CD14-positive monocyte (primary cell): ENCODE measurements around the gene IFNW1. TPM values are rescaled to one million over a fixed set of nuclear protein-coding genes. Genes with fewer than 3 reads are reported as not detected.
"Not testable (repeated sequence)": the region's sequence is repeated elsewhere in the genome, so short reads cannot be mapped to it uniquely, and the experiment has no call there.

ENCODE experiments used
- DNase-seq, 3 donors: peaks; one replicate each; pipeline ENCODE4 v3.0.0-alpha.2; 2011 to 2022
- H2AFZ ChIP-seq: 2 replicates; pipeline ENCODE4 v1.6.0; 2012; ENCODE audit warnings: mild to moderate bottlenecking, low read depth, low read length, inconsistent platforms; ENCODE audit not compliant: insufficient read depth, poor library complexity, severe bottlenecking
- H3K27ac ChIP-seq, 2 donors: 1 replicate in 1 of 2; 2 replicates in 1 of 2; pipeline ENCODE4 v1.5.1; 2012 to 2013; ENCODE audit warnings: low read length in 2 of 2, control low read depth in 1 of 2, inconsistent platforms in 1 of 2, low read depth in 1 of 2, mild to moderate bottlenecking in 1 of 2
- H3K27me3 ChIP-seq, 2 donors: one replicate each; pipeline versions ENCODE4 v1.6.0 to v1.6.1; 2011 to 2013; ENCODE audit warnings: low read length in 2 of 2; ENCODE audit not compliant: control insufficient read depth in 2 of 2, insufficient read depth in 2 of 2
- H3K36me3 ChIP-seq, 2 donors: replicated peaks in 1 of 2; 1 replicate in 1 of 2; 2 replicates in 1 of 2; pipeline versions ENCODE4 v1.5.1 to v1.6.1; 2012 to 2013; ENCODE audit warnings: low read length in 2 of 2, control low read depth in 1 of 2, inconsistent platforms in 1 of 2, mild to moderate bottlenecking in 1 of 2; ENCODE audit not compliant: insufficient read depth in 2 of 2, control insufficient read depth in 1 of 2
- H3K4me1 ChIP-seq, 2 donors: 1 replicate in 1 of 2; 2 replicates in 1 of 2; pipeline versions ENCODE4 v1.5.1 to v1.6.1; 2012 to 2013; ENCODE audit warnings: low read length in 2 of 2, control low read depth in 1 of 2, inconsistent platforms in 1 of 2, mild to moderate bottlenecking in 1 of 2, moderate library complexity in 1 of 2; ENCODE audit not compliant: insufficient read depth in 2 of 2, control insufficient read depth in 1 of 2
- H3K4me2 ChIP-seq: replicated peaks from 2 replicates; pipeline ENCODE3; 2012; ENCODE audit warnings: low read length, moderate library complexity, mild to moderate bottlenecking; ENCODE audit not compliant: poor library complexity, severe bottlenecking; ENCODE audit errors: extremely low read depth
- H3K4me3 ChIP-seq, 3 experiments: fragments of 200-600 bp in 1 of 3; sonication (generic) in 1 of 3; replicated peaks in 1 of 3; 1 replicate in 2 of 3; 2 replicates in 1 of 3; pipeline ENCODE4 v1.5.1; 2011 to 2013; ENCODE audit warnings: low read length in 3 of 3, mild to moderate bottlenecking in 3 of 3, control low read depth in 2 of 3, low read depth in 2 of 3, inconsistent platforms in 1 of 3, moderate library complexity in 1 of 3
- H3K79me2 ChIP-seq: 2 replicates; pipeline ENCODE4 v1.6.0; 2012; ENCODE audit warnings: mild to moderate bottlenecking, control low read depth, inconsistent platforms, low read length, moderate library complexity; ENCODE audit not compliant: insufficient read depth
- H3K9ac ChIP-seq: 2 replicates; pipeline ENCODE4 v1.6.0; 2017; ENCODE audit warnings: low read length, mild to moderate bottlenecking; ENCODE audit not compliant: insufficient read depth, poor library complexity, severe bottlenecking
- H3K9me3 ChIP-seq, 2 donors: replicated peaks in 1 of 2; 1 replicate in 1 of 2; 2 replicates in 1 of 2; pipeline versions ENCODE4 v1.5.1 to v1.6.1; 2012 to 2013; ENCODE audit warnings: low read length in 2 of 2, control low read depth in 1 of 2; ENCODE audit not compliant: control insufficient read depth in 1 of 2, insufficient read depth in 1 of 2
- H4K20me1 ChIP-seq: 2 replicates; pipeline ENCODE4 v1.6.0; 2012; ENCODE audit warnings: mild to moderate bottlenecking, low read length, control low read depth, moderate library complexity; ENCODE audit not compliant: insufficient read depth
- H3K27ac Mint-ChIP-seq, 7 donors: one replicate each; pipeline ENCODE4 v1.8.0; 2020; ENCODE audit warnings: mild to moderate bottlenecking in 7 of 7, mixed read lengths in 7 of 7, moderate library complexity in 6 of 7, inconsistent platforms in 2 of 7
- H3K27me3 Mint-ChIP-seq, 3 donors: one replicate each; pipeline ENCODE4 v1.8.0; 2021 to 2022; ENCODE audit warnings: low read depth in 3 of 3, mild to moderate bottlenecking in 3 of 3, mixed read lengths in 3 of 3, moderate library complexity in 3 of 3, inconsistent platforms in 1 of 3
- H3K36me3 Mint-ChIP-seq, 2 donors: one replicate each; pipeline ENCODE4 v1.8.0; 2020; ENCODE audit warnings: mixed read lengths in 2 of 2, inconsistent platforms in 1 of 2, mild to moderate bottlenecking in 1 of 2
- H3K4me1 Mint-ChIP-seq: one replicate; pipeline ENCODE4 v1.8.0; 2020; ENCODE audit warnings: mild to moderate bottlenecking, mixed read lengths
- H3K4me3 Mint-ChIP-seq, 2 donors: one replicate each; pipeline ENCODE4 v1.8.0; 2020; ENCODE audit warnings: mild to moderate bottlenecking in 2 of 2, mixed read lengths in 2 of 2, moderate library complexity in 1 of 2
- H3K9me3 Mint-ChIP-seq, 7 donors: one replicate each; pipeline ENCODE4 v1.8.0; 2020 to 2022; ENCODE audit warnings: mixed read lengths in 7 of 7, mild to moderate bottlenecking in 6 of 7, moderate library complexity in 6 of 7, inconsistent platforms in 2 of 7
- WGBS: methylation state at CpG from one replicate; pipeline ENCODE4 v1.1.5; 2013; ENCODE audit warnings: missing lambda C conversion rate; ENCODE audit not compliant: insufficient coverage; 5-methylcytosine and 5-hydroxymethylcytosine counted together
- intact Hi-C, 2 donors: fragments of 100-400 bp; cut with micrococcal nuclease; formaldehyde crosslinking; loops; one replicate each; pipeline versions ENCODE4 v1.15.0 to v1.15.1; 2023
- polyA plus RNA-seq, 3 donors: library from polyadenylated mRNA; depleted of rRNA in 1 of 3; unstranded in 2 of 3; stranded (reverse) in 1 of 3; fragments of 300-500 nt in 2 of 3; fragments of >200 nt in 1 of 3; fragmentation: Illumina TruSeq in 2 of 3; gene quantifications; 1 replicate in 2 of 3; 2 replicates in 1 of 3; pipeline ENCODE4 v1.2.3, GENCODE V29; 2012 to 2021
- TF ChIP-seq, protein P1 (sequence below): fragments of 200-600 bp; IDR thresholded peaks from one replicate; pipeline ENCODE4 v1.8.0; 2022; ENCODE audit warnings: antibody characterized with exemption, mild to moderate bottlenecking

IFNW1 gene
- polyA plus RNA-seq, 3 donors, result not detected

- peaks cover 0 to under 1% (median 0%) of the 10 kb centered on the region in 3 donors for H3K27me3 Mint-ChIP-seq
- no peaks in the 10 kb centered on the region for H3K9me3 ChIP-seq
- H3K4me2 ChIP-seq, result no peak overlapping the region
- H4K20me1 ChIP-seq, result no peaks in the 10 kb centered on the region
- WGBS, result no CpG with 5 or more reads among the region's 3 CpGs
- peaks cover 0 to 9% of the 10 kb centered on the region in 2 donors for H3K4me1 ChIP-seq
- H3K9ac ChIP-seq, result no peak overlapping the region
- DNase-seq, result no peak
- H3K9me3 Mint-ChIP-seq, result no peaks in the 10 kb centered on the region
- no peaks in the 10 kb centered on the region for H3K27me3 ChIP-seq
- H3K4me3 Mint-ChIP-seq, result no peak overlapping the region
- intact Hi-C loops, result no loop called here
- H3K27ac Mint-ChIP-seq, result no peak overlapping the region
- H3K4me3 ChIP-seq, result no peak overlapping the region
- TF ChIP-seq, protein P1, sequence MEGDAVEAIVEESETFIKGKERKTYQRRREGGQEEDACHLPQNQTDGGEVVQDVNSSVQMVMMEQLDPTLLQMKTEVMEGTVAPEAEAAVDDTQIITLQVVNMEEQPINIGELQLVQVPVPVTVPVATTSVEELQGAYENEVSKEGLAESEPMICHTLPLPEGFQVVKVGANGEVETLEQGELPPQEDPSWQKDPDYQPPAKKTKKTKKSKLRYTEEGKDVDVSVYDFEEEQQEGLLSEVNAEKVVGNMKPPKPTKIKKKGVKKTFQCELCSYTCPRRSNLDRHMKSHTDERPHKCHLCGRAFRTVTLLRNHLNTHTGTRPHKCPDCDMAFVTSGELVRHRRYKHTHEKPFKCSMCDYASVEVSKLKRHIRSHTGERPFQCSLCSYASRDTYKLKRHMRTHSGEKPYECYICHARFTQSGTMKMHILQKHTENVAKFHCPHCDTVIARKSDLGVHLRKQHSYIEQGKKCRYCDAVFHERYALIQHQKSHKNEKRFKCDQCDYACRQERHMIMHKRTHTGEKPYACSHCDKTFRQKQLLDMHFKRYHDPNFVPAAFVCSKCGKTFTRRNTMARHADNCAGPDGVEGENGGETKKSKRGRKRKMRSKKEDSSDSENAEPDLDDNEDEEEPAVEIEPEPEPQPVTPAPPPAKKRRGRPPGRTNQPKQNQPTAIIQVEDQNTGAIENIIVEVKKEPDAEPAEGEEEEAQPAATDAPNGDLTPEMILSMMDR, result no peak
- H3K36me3 Mint-ChIP-seq, result no peaks in the 10 kb centered on the region
- no peaks in the 10 kb centered on the region for H3K79me2 ChIP-seq
- peaks cover 10% of the 10 kb centered on the region for H3K4me1 Mint-ChIP-seq
- no peaks in the 10 kb centered on the region for H3K36me3 ChIP-seq
- no peak overlapping the region for H3K27ac ChIP-seq
- H2AFZ ChIP-seq, result no peak overlapping the region
Measured at GRCh38 chr9:21172156-21172555, 30.5 kb upstream of the IFNW1 start.

- Histone ChIP-seq H3K4me2 (no peak overlapping the region), H2AFZ (no peak overlapping the region), H3K27me3 (no peaks in the 10 kb centered on the region), H3K27ac (no peak overlapping the region), H3K36me3 (no peaks in the 10 kb centered on the region), H3K4me3 (no peak overlapping the region), H4K20me1 (no peaks in the 10 kb centered on the region), H3K9me3 (no peaks in the 10 kb centered on the region), H3K9ac (no peak overlapping the region), H3K79me2 (no peaks in the 10 kb centered on the region), H3K4me1 (peaks cover 0 to 9% of the 10 kb centered on the region in 2 donors)
- Mint-ChIP-seq H3K27me3 (no peaks in the 10 kb centered on the region), H3K36me3 (no peaks in the 10 kb centered on the region), H3K27ac (no peak overlapping the region), H3K4me1 (peaks cover 10% of the 10 kb centered on the region), H3K4me3 (no peak overlapping the region), H3K9me3 (no peaks in the 10 kb centered on the region)
- no CpG with 5 or more reads among the region's 1 CpG for WGBS
- intact Hi-C loops, result no loop called here
- TF ChIP-seq, protein P1, result no peak
- DNase-seq, result no peak
Measured at GRCh38 chr9:21171351-21171750, 29.7 kb upstream of the IFNW1 start.

DNA sequence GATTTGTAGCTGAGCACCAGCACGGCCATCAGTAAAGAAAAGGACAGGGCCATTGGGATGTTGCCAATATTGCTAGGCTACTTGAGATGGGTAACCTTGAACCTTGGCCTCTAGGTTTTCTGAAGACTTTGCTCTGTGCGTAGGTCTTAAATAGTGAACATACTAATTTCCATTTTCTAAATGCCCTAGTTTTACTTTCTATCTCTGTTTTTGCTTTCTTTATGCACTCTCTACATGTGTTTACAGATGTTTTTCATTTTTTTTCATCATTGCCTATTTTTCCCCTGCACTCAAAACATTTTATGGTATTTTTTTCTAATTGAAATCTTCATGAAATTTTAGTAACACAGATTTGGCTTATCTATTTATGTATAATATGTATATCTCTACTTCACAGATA, 24.9 kb upstream of the IFNW1 start, which contains the start of gene IFNA21:
Gene IFNA21 (minus strand): TSS at position 101 of the 400 bp plus-strand sequence. CDS start 48 bp downstream, at position 53.
- H3K4me1 Mint-ChIP-seq, result peaks cover 12% of the 10 kb centered on the region
- H3K27me3 ChIP-seq, H3K9ac ChIP-seq, H3K27ac ChIP-seq, H3K9me3 ChIP-seq, H3K79me2 ChIP-seq, H3K4me3 Mint-ChIP-seq, H3K27ac Mint-ChIP-seq, H4K20me1 ChIP-seq, H3K27me3 Mint-ChIP-seq, H3K4me3 ChIP-seq, DNase-seq, H3K36me3 ChIP-seq, intact Hi-C loops, H3K36me3 Mint-ChIP-seq, H3K4me1 ChIP-seq, H3K9me3 Mint-ChIP-seq, H3K4me2 ChIP-seq, H2AFZ ChIP-seq: not testable (repeated sequence)
- no CpG with 5 or more reads among the region's 2 CpGs for WGBS
